HL-60 (cell line): Measurements from ENCODE around the gene ZNF165.
"Not testable (repeated sequence)": the region's sequence is repeated elsewhere in the genome, so short reads cannot be mapped to it uniquely, and the experiment has no call there.

Experiments
- CTCF ChIP-seq: IDR thresholded peaks from one replicate; pipeline ENCODE4 v1.5.1; 2011; ENCODE audit warnings: low read length, control low read depth, inconsistent platforms; ENCODE audit not compliant: insufficient read depth
- GABPA ChIP-seq: IDR thresholded peaks from 2 replicates; pipeline ENCODE4 v1.6.1; 2012; ENCODE audit warnings: low read depth
- POLR2AphosphoS5 ChIP-seq: IDR thresholded peaks from 2 replicates; pipeline ENCODE4 v1.6.1; 2012; ENCODE audit warnings: low read depth
- REST ChIP-seq: IDR thresholded peaks from 2 replicates; pipeline ENCODE4 v1.6.1; 2012; ENCODE audit warnings: low read depth; ENCODE audit not compliant: insufficient replicate concordance
- SPI1 ChIP-seq: IDR thresholded peaks from 2 replicates; pipeline ENCODE4 v1.6.1; 2012; ENCODE audit warnings: low read depth, mild to moderate bottlenecking, borderline replicate concordance

GRCh38 chr6:28102699-28103098 is 22.3 kb downstream of the ZNF165 start:
- TF ChIP-seq CTCF, REST, POLR2AphosphoS5, GABPA, SPI1: not testable (repeated sequence)
